GM12878 (cell line): ENCODE results near the gene CORO1C. TPM values are rescaled to one million over a fixed set of nuclear protein-coding genes. Genes with fewer than 3 reads are reported as not detected.

Source experiments
- ATAC-seq: fragments of 200-7000 bp; cut with Tn5 transposase; 3 replicates; pipeline ENCODE4 v1.9.1; 2020; ENCODE audit warnings: mild to moderate bottlenecking, moderate library complexity
- BruUV-seq: library from RNA; stranded (reverse); fragments of 400-500 nt; replicated peaks from 2 replicates; lab custom pipeline; 2021; lab: Mats Ljungman, UMichigan
- CTCF ChIA-PET: fragments of 300-600 bp; sonication (Branson Sonifier 250); formaldehyde crosslinking; extraction: SDS; loops from one replicate; lab custom pipeline; 2021; ENCODE audit warnings: inconsistent platforms; lab: Yijun Ruan, JAX
- POLR2A ChIA-PET: fragments of 350-600 bp; formaldehyde crosslinking; extraction: SDS; loops from one replicate; lab custom pipeline; 2021; ENCODE audit warnings: inconsistent platforms; lab: Charles Lee
- RAD21 ChIA-PET: fragments of 300-600 bp; sonication (Branson Sonifier 250); formaldehyde crosslinking; loops from one replicate; lab custom pipeline; 2023; ENCODE audit warnings: antibody characterized with exemption; ENCODE audit not compliant: unreplicated experiment; lab: Charles Lee
- SMC1A ChIA-PET: fragments of 300-600 bp; sonication (Branson Sonifier 250); formaldehyde crosslinking; loops from one replicate; lab custom pipeline; 2023; ENCODE audit not compliant: unreplicated experiment, uncharacterized antibody; lab: Charles Lee
- DNase-seq: peaks from one replicate; pipeline ENCODE4 v3.0.0-alpha.2; 2011; ENCODE audit warnings: low read depth, low spot score
- FAIRE-seq: peaks from 3 replicates; lab custom pipeline; 2011; peaks lifted over from hg19 to GRCh38; lab: Jason Lieb, UNC
- H2AFZ ChIP-seq: 2 replicates; pipeline ENCODE4 v1.6.0; 2011; ENCODE audit warnings: low read depth, low read length, control low read depth; ENCODE audit not compliant: control insufficient read depth
- H3K27ac ChIP-seq: 2 replicates; pipeline ENCODE4 v1.5.1; 2011; ENCODE audit warnings: control low read depth; ENCODE audit not compliant: control insufficient read depth, insufficient read depth
- H3K27me3 ChIP-seq, 2 experiments: replicated peaks in 1 of 2; 2 replicates each; pipeline versions ENCODE4 v1.6.0 to v1.6.1; 2011; ENCODE audit warnings: low read length in 1 of 2; ENCODE audit not compliant: control insufficient read depth in 2 of 2, insufficient read depth in 2 of 2
- H3K36me3 ChIP-seq, 2 experiments: 2 replicates each; pipeline ENCODE4 v1.5.1; 2011; ENCODE audit warnings: low read length in 1 of 2; ENCODE audit not compliant: control insufficient read depth in 2 of 2, insufficient read depth in 2 of 2
- H3K4me1 ChIP-seq: 2 replicates; pipeline ENCODE4 v1.6.1; 2011; ENCODE audit warnings: mild to moderate bottlenecking, low read length, moderate library complexity, mixed read lengths; ENCODE audit not compliant: control insufficient read depth, insufficient read depth
- H3K4me2 ChIP-seq: 2 replicates; pipeline ENCODE4 v1.6.0; 2011; ENCODE audit warnings: control low read depth; ENCODE audit not compliant: control insufficient read depth, insufficient read depth
- H3K4me3 ChIP-seq: fragments of 200-600 bp; sonication (generic); 2 replicates; pipeline ENCODE4 v1.5.1; 2016
- H3K79me2 ChIP-seq: 2 replicates; pipeline ENCODE4 v1.6.0; 2011; ENCODE audit warnings: low read length; ENCODE audit not compliant: control insufficient read depth, insufficient read depth
- H3K9ac ChIP-seq: 2 replicates; pipeline ENCODE4 v1.8.0; 2011; ENCODE audit warnings: low read length, control low read depth, mixed read lengths; ENCODE audit not compliant: control insufficient read depth, insufficient read depth
- H3K9me3 ChIP-seq: replicated peaks from 3 replicates; pipeline ENCODE4 v1.5.1; 2011; ENCODE audit warnings: mild to moderate bottlenecking, low read length; ENCODE audit not compliant: control insufficient read depth, insufficient read depth
- H4K20me1 ChIP-seq: 2 replicates; pipeline ENCODE4 v1.6.0; 2011; ENCODE audit not compliant: control insufficient read depth, insufficient read depth
- ATF2 ChIP-seq: IDR thresholded peaks from 2 replicates; pipeline ENCODE4 v1.6.1; 2012; ENCODE audit warnings: low read length, inconsistent platforms
- CBFB ChIP-seq: IDR thresholded peaks from 2 replicates; pipeline ENCODE4 v1.6.1; 2016; ENCODE audit warnings: antibody characterized with exemption, low read depth
- FOXK2 ChIP-seq: fragments of 450-650 bp; IDR thresholded peaks from 2 replicates; pipeline ENCODE4 v1.6.1; 2017; ENCODE audit warnings: mild to moderate bottlenecking, moderate library complexity
- JUNB ChIP-seq: IDR thresholded peaks from 2 replicates; pipeline ENCODE4 v1.6.1; 2016; ENCODE audit warnings: antibody characterized with exemption, mild to moderate bottlenecking
- PAX8 ChIP-seq: fragments of 450-650 bp; IDR thresholded peaks from 2 replicates; pipeline ENCODE4 v1.6.1; 2017; ENCODE audit warnings: mild to moderate bottlenecking, moderate library complexity
- TCF12 ChIP-seq: IDR thresholded peaks from 2 replicates; pipeline ENCODE4 v1.6.1; 2011; ENCODE audit warnings: low read depth, mild to moderate bottlenecking, low read length
- WGBS: methylation state at CpG from one replicate; pipeline ENCODE4 v1.1.6; 2016; ENCODE audit warnings: low lambda C conversion rate; ENCODE audit not compliant: insufficient replicate concordance, insufficient coverage; ENCODE audit errors: missing lambda C conversion rate; 5-methylcytosine and 5-hydroxymethylcytosine counted together
- in situ Hi-C: fragments of 300-500 bp; cut with MboI; formaldehyde crosslinking; loops from 9 replicates; pipeline ENCODE4 v1.14.3; 2018; ENCODE audit warnings: mixed read lengths
- intact Hi-C: fragments of 100-400 bp; cut with micrococcal nuclease; formaldehyde crosslinking; loops from one replicate; pipeline ENCODE4 v1.14.2; 2022; ENCODE audit not compliant: unreplicated experiment
- polyA plus RNA-seq, 11 experiments: library from polyadenylated mRNA; depleted of rRNA in 4 of 11; unstranded in 6 of 11; stranded (reverse) in 5 of 11; fragments of >200 nt; fragmentation: Nextera tagmentation in 4 of 11; fragmentation: Illumina TruSeq in 1 of 11; extraction: Ambion mirVana in 4 of 11; extraction: Trizol in 1 of 11; gene quantifications; 1 replicate in 1 of 11; 2 replicates in 10 of 11; pipeline versions ENCODE4 v1.2.1 to v1.2.3, GENCODE V29; 2011 to 2016; ENCODE audit warnings: inconsistent platforms in 2 of 11, missing spikeins in 2 of 11, low read depth in 1 of 11
- total RNA-seq, 4 experiments: library from RNA; depleted of rRNA in 3 of 4; stranded (reverse); fragments of >200 nt in 3 of 4; fragmentation: Illumina TruSeq in 1 of 4; extraction: Trizol in 1 of 4; gene quantifications; 2 replicates each; pipeline versions ENCODE4 v1.2.1 to v1.2.3, GENCODE V29; 2013 to 2021
- TF ChIP-seq, protein P1 (sequence below): fragments of 150-350 bp; IDR thresholded peaks from 2 replicates; pipeline ENCODE4 v1.6.1; 2014; ENCODE audit warnings: mild to moderate bottlenecking, low read depth, low read length
- TF ChIP-seq, protein P2 (sequence below): fragments of 450-650 bp; IDR thresholded peaks from 2 replicates; pipeline ENCODE4 v1.6.1; 2017; ENCODE audit warnings: borderline replicate concordance
- TF ChIP-seq, protein P3 (sequence below): fragments of 150-350 bp; IDR thresholded peaks from 2 replicates; pipeline ENCODE4 v1.6.1; 2016; ENCODE audit warnings: low read depth, low read length

Gene CORO1C
- total and polyA plus RNA-seq, 10 of the 15 experiments (the other 5 are each of a cell fraction or from before 2014, with no cell fraction given): 52.7 to 254 (median 171) TPM

DNA sequence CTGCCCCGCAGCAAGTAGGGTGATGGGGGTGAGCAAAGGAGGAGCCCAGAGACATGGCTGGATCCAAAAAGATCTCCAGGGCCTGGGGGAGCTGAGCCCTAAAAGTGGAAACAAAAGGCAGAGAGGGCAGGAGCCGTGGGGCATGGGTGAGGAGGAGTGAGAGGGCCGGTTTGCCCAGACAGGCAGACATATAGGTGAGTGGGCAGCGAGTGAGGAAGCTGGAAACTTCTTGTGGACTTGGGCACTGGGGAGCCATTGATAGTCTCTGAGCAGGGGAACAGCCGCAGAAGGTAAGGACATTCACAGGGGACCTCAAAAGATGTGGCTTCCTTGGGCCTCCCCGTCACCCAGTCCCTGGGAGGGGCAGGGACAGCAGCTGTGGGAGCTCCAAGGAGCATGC, 116.7 kb downstream of the CORO1C start:
- ChIA-PET POLR2A (interaction anchor here (1.3 to 8.2 kb wide), 4 partner anchors 20 to 47 kb away, joined by 4 to 211 read pairs (median 58); partner anchors contain the start of genes ISCU and SELPLG), RAD21 (interaction anchor here (0.9 to 15.9 kb wide), 3 partner anchors 20 to 50 kb away, joined by 3 to 633 read pairs (median 224); partner anchors contain the start of genes ISCU, SART3 and SELPLG), SMC1A (interaction anchor here (11.4 kb wide), 1 partner anchor 49 kb away, joined by 718 read pairs; the partner anchor contains the start of genes ISCU and SART3), CTCF (interaction anchor here (0.7 to 17.2 kb wide), 3 partner anchors 14 to 47 kb away, joined by 3 to 866 read pairs (median 156); partner anchors contain the start of genes ISCU, SART3 and SELPLG)
- Histone ChIP-seq H3K9ac (no peak overlapping the region), H3K27me3 (no peaks in the 10 kb centered on the region), H4K20me1 (no peaks in the 10 kb centered on the region), H3K4me2 (no peak overlapping the region), H3K4me3 (no peak overlapping the region), H2AFZ (no peak overlapping the region), H3K27ac (peak overlapping the region; percentile 65; the same call in 1 of the 2 replicates), H3K9me3 (peaks cover 13% of the 10 kb centered on the region; the same call in 2 of the 3 replicates), H3K79me2 (no peaks in the 10 kb centered on the region), H3K4me1 (peaks cover 61% of the 10 kb centered on the region), H3K36me3 (no peaks in the 10 kb centered on the region)
- TF ChIP-seq ATF2 (no peak), TCF12 (no peak), PAX8 (no peak), FOXK2 (no peak), JUNB (no peak), CBFB (no peak)
- TF ChIP-seq, protein P1, sequence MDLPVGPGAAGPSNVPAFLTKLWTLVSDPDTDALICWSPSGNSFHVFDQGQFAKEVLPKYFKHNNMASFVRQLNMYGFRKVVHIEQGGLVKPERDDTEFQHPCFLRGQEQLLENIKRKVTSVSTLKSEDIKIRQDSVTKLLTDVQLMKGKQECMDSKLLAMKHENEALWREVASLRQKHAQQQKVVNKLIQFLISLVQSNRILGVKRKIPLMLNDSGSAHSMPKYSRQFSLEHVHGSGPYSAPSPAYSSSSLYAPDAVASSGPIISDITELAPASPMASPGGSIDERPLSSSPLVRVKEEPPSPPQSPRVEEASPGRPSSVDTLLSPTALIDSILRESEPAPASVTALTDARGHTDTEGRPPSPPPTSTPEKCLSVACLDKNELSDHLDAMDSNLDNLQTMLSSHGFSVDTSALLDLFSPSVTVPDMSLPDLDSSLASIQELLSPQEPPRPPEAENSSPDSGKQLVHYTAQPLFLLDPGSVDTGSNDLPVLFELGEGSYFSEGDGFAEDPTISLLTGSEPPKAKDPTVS: no peak
- TF ChIP-seq, protein P2, sequence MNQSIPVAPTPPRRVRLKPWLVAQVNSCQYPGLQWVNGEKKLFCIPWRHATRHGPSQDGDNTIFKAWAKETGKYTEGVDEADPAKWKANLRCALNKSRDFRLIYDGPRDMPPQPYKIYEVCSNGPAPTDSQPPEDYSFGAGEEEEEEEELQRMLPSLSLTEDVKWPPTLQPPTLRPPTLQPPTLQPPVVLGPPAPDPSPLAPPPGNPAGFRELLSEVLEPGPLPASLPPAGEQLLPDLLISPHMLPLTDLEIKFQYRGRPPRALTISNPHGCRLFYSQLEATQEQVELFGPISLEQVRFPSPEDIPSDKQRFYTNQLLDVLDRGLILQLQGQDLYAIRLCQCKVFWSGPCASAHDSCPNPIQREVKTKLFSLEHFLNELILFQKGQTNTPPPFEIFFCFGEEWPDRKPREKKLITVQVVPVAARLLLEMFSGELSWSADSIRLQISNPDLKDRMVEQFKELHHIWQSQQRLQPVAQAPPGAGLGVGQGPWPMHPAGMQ: no peak
- TF ChIP-seq, protein P3, sequence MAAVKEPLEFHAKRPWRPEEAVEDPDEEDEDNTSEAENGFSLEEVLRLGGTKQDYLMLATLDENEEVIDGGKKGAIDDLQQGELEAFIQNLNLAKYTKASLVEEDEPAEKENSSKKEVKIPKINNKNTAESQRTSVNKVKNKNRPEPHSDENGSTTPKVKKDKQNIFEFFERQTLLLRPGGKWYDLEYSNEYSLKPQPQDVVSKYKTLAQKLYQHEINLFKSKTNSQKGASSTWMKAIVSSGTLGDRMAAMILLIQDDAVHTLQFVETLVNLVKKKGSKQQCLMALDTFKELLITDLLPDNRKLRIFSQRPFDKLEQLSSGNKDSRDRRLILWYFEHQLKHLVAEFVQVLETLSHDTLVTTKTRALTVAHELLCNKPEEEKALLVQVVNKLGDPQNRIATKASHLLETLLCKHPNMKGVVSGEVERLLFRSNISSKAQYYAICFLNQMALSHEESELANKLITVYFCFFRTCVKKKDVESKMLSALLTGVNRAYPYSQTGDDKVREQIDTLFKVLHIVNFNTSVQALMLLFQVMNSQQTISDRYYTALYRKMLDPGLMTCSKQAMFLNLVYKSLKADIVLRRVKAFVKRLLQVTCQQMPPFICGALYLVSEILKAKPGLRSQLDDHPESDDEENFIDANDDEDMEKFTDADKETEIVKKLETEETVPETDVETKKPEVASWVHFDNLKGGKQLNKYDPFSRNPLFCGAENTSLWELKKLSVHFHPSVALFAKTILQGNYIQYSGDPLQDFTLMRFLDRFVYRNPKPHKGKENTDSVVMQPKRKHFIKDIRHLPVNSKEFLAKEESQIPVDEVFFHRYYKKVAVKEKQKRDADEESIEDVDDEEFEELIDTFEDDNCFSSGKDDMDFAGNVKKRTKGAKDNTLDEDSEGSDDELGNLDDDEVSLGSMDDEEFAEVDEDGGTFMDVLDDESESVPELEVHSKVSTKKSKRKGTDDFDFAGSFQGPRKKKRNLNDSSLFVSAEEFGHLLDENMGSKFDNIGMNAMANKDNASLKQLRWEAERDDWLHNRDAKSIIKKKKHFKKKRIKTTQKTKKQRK: no peak
- ATAC-seq (no peak), FAIRE-seq (no peak), DNase-seq (no peak)
- BruUV-seq: no TSS peak
- in situ Hi-C loops (loop anchor here (5.0 kb wide), 2 partner anchors 47 to 282 kb away; no protein-coding TSS in a partner anchor), intact Hi-C loops (loop anchor here (5.0 kb wide), 1 partner anchor 97 kb away; the partner anchor contains the start of gene FICD)
- WGBS: 99% methylated on average over 6 of the region's 6 CpGs
